Caco-2 (cell line): Measurements from ENCODE around the gene RPL39L. TPM values are rescaled to one million over a fixed set of nuclear protein-coding genes. Genes with fewer than 3 reads are reported as not detected.
"Not testable (repeated sequence)": the region's sequence is repeated elsewhere in the genome, so short reads cannot be mapped to it uniquely, and the experiment has no call there.

Experiments used
- BruUV-seq: library from RNA; stranded (reverse); fragments of 400-500 nt; replicated peaks from 2 replicates; lab custom pipeline; 2021; lab: Mats Ljungman, UMichigan
- CTCF ChIA-PET: fragments of 300-600 bp; sonication (Branson Sonifier 250); formaldehyde crosslinking; loops from one replicate; lab custom pipeline; 2022; ENCODE audit warnings: antibody characterized with exemption; lab: Charles Lee
- POLR2A ChIA-PET: fragments of 300-600 bp; sonication (Branson Sonifier 250); formaldehyde crosslinking; loops from one replicate; lab custom pipeline; 2022; ENCODE audit warnings: antibody characterized with exemption; lab: Charles Lee
- DNase-seq, 2 experiments: peaks; one replicate each; pipeline versions ENCODE4 v3.0.0 to v3.0.0-alpha.2; 2020 to 2022
- H3K27me3 ChIP-seq: replicated peaks from 2 replicates; pipeline ENCODE4 v1.6.0; 2011; ENCODE audit warnings: low read length; ENCODE audit not compliant: control insufficient read depth, insufficient read depth
- H3K36me3 ChIP-seq: 2 replicates; pipeline ENCODE4 v1.5.1; 2011; ENCODE audit warnings: low read length; ENCODE audit not compliant: control insufficient read depth, insufficient read depth
- H3K4me1 ChIP-seq: fragments of 250-450 bp; sonication (Bioruptor Pico); 2 replicates; pipeline ENCODE4 v1.5.1; 2020; ENCODE audit warnings: mild to moderate bottlenecking
- H3K4me3 ChIP-seq: 2 replicates; pipeline ENCODE4 v1.5.1; 2011; ENCODE audit warnings: low read depth, mild to moderate bottlenecking, control low read depth, low read length
- H3K9me3 ChIP-seq: fragments of 250-450 bp; sonication (Bioruptor Pico); 2 replicates; pipeline ENCODE4 v1.5.1; 2020; ENCODE audit warnings: mild to moderate bottlenecking, moderate library complexity
- H3K27ac Mint-ChIP-seq: one replicate; pipeline ENCODE4 v1.8.0; 2022; ENCODE audit warnings: mixed read lengths; ENCODE audit not compliant: unreplicated experiment
- H3K27me3 Mint-ChIP-seq: one replicate; pipeline ENCODE4 v1.8.0; 2022; ENCODE audit warnings: mixed read lengths; ENCODE audit not compliant: insufficient read depth, unreplicated experiment
- H3K36me3 Mint-ChIP-seq: one replicate; pipeline ENCODE4 v1.8.0; 2022; ENCODE audit warnings: mild to moderate bottlenecking, mixed read lengths; ENCODE audit not compliant: insufficient read depth, unreplicated experiment
- H3K4me1 Mint-ChIP-seq: one replicate; pipeline ENCODE4 v1.8.0; 2022; ENCODE audit warnings: low read depth, mixed read lengths; ENCODE audit not compliant: unreplicated experiment
- H3K4me3 Mint-ChIP-seq: one replicate; pipeline ENCODE4 v1.8.0; 2022; ENCODE audit warnings: mild to moderate bottlenecking, moderate library complexity, mixed read lengths; ENCODE audit not compliant: unreplicated experiment
- H3K9me3 Mint-ChIP-seq: one replicate; pipeline ENCODE4 v1.8.0; 2022; ENCODE audit warnings: mixed read lengths; ENCODE audit not compliant: unreplicated experiment
- CTCF ChIP-seq, 2 experiments: fragments of 200-600 bp in 1 of 2; IDR thresholded peaks; 1 replicate in 1 of 2; 2 replicates in 1 of 2; pipeline versions ENCODE4 v1.5.1 to v1.8.0; 2011 to 2022; ENCODE audit warnings: antibody characterized with exemption in 1 of 2, control low read depth in 1 of 2, inconsistent platforms in 1 of 2, low read depth in 1 of 2, low read length in 1 of 2, mild to moderate bottlenecking in 1 of 2, moderate library complexity in 1 of 2; ENCODE audit not compliant: insufficient read depth in 1 of 2, severe bottlenecking in 1 of 2, unreplicated experiment in 1 of 2
- intact Hi-C: fragments of 100-400 bp; cut with micrococcal nuclease; formaldehyde crosslinking; loops from one replicate; pipeline ENCODE4 v1.10.0; 2022; ENCODE audit not compliant: unreplicated experiment
- total RNA-seq: library from RNA; stranded (reverse); gene quantifications from 2 replicates; pipeline ENCODE4 v1.2.3, GENCODE V29; 2022

The RPL39L gene
- total RNA-seq, 1 experiment from 2014 or later = 1.8 TPM

DNA sequence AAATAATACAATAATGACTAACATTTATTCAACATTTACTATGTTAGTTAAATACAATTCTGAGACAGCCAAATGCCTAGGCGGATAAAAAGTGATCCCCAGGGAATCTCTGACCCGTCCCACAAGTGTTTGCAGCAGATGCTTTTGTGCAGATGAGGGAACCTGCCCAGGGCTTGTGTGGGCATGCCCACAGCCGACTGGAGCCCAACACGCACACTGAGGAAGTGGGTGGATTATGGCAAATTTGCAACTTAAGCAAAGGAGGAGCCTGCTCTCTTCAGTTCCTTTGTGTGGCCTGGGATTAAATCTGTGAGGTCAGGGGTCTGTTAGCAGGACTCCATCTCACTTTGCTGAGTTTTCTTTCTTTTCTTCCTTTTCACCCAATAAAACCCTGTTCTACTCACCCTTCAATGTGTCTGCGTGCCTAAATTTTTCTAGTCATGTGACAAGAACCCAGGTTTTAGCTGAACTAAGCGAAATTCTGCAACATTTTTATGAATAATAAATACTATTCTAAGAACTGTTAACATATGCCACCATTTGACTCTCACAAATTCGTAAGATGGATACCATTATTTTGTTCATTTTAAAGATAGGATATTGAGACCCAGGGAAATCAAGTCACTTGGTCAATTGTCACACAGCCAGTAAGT is 44.0 kb upstream of the RPL39L start:
- ChIA-PET POLR2A (no interaction called here), CTCF (no interaction called here)
- no peaks in the 10 kb centered on the region for H3K9me3 Mint-ChIP-seq
- peaks cover 27% of the 10 kb centered on the region for H3K4me1 ChIP-seq
- H3K27me3 Mint-ChIP-seq = no peaks in the 10 kb centered on the region
- H3K4me1 Mint-ChIP-seq = peaks cover 12% of the 10 kb centered on the region
- DNase-seq = no peak
- H3K4me3 Mint-ChIP-seq = no peak overlapping the region
- H3K4me3 ChIP-seq = no peak overlapping the region
- BruUV-seq = no TSS peak
- intact Hi-C loops = no loop called here
- H3K27ac Mint-ChIP-seq = no peak overlapping the region
- H3K9me3 ChIP-seq = no peaks in the 10 kb centered on the region
- no peak for TF ChIP-seq CTCF (IDR thresholded peaks at IDR 0.05; ENCODE audit: insufficient read depth in 1 of 2, low read depth in 1 of 2, low read length in 1 of 2, severe bottlenecking in 1 of 2, unreplicated experiment in 1 of 2)
- H3K36me3 Mint-ChIP-seq = no peaks in the 10 kb centered on the region
- H3K27me3 ChIP-seq = no peaks in the 10 kb centered on the region
- H3K36me3 ChIP-seq = no peaks in the 10 kb centered on the region

GRCh38 chr3:187181454-187182170 is 42.3 kb upstream of the RPL39L start:
- Histone ChIP-seq H3K9me3 (no peaks in the 10 kb centered on the region), H3K4me1 (peaks cover 17% of the 10 kb centered on the region), H3K36me3 (no peaks in the 10 kb centered on the region), H3K4me3 (no peak overlapping the region), H3K27me3 (no peaks in the 10 kb centered on the region)
- intact Hi-C loops = no loop called here
- POLR2A ChIA-PET = no interaction called here
- Mint-ChIP-seq H3K27me3 (no peaks in the 10 kb centered on the region), H3K36me3 (no peaks in the 10 kb centered on the region), H3K9me3 (no peaks in the 10 kb centered on the region), H3K27ac (no peak overlapping the region), H3K4me1 (peaks cover 6% of the 10 kb centered on the region), H3K4me3 (no peak overlapping the region)
- no peak for TF ChIP-seq CTCF (IDR thresholded peaks at IDR 0.05; ENCODE audit: insufficient read depth in 1 of 2, low read depth in 1 of 2, low read length in 1 of 2, severe bottlenecking in 1 of 2, unreplicated experiment in 1 of 2)
- no peak for DNase-seq
- CTCF ChIA-PET = no interaction called here
- no TSS peak for BruUV-seq

DNA sequence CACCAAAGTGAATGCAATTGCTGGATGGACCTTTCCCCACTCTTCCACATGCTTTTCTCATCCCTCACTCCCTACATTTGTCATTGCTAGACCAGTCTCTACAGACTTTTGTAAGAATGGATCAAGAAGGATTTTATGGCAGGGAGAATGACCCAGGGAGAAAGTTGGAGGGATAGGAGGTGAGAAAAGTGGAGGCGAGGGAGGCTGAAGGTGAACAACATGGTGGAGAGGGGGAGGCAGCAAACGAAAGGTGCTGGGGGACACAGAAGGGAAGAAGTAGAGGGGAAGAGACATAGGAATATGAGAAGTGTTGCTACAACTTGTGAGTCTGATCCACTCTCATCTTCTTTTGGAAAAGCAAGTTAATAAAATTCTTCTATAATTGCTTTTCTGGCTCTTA is 33.6 kb upstream of the RPL39L start:
- BruUV-seq = no TSS peak
- H3K27me3 Mint-ChIP-seq = no peaks in the 10 kb centered on the region
- Histone ChIP-seq H3K27me3 (no peaks in the 10 kb centered on the region), H3K36me3 (no peaks in the 10 kb centered on the region), H3K4me3 (no peak overlapping the region), H3K4me1 (peaks cover 15% of the 10 kb centered on the region), H3K9me3 (no peaks in the 10 kb centered on the region)
- peaks cover 20% of the 10 kb centered on the region for H3K4me1 Mint-ChIP-seq
- DNase-seq = no peak
- CTCF ChIA-PET = no interaction called here
- POLR2A ChIA-PET = no interaction called here
- TF ChIP-seq CTCF (IDR thresholded peaks at IDR 0.05; ENCODE audit: insufficient read depth in 1 of 2, low read depth in 1 of 2, low read length in 1 of 2, severe bottlenecking in 1 of 2, unreplicated experiment in 1 of 2) = no peak
- intact Hi-C loops = no loop called here
- no peak overlapping the region for H3K27ac Mint-ChIP-seq
- no peak overlapping the region for H3K4me3 Mint-ChIP-seq
- no peaks in the 10 kb centered on the region for H3K9me3 Mint-ChIP-seq
- no peaks in the 10 kb centered on the region for H3K36me3 Mint-ChIP-seq

GRCh38 chr3:187170911-187171310 is 31.6 kb upstream of the RPL39L start:
- H3K36me3 ChIP-seq, DNase-seq, H3K36me3 Mint-ChIP-seq, H3K4me3 ChIP-seq, H3K9me3 ChIP-seq, intact Hi-C loops, H3K27me3 Mint-ChIP-seq, H3K27me3 ChIP-seq, H3K4me3 Mint-ChIP-seq, POLR2A ChIA-PET, BruUV-seq, H3K9me3 Mint-ChIP-seq, H3K27ac Mint-ChIP-seq: not testable (repeated sequence)
- H3K4me1 Mint-ChIP-seq = peaks cover 17% of the 10 kb centered on the region
- CTCF ChIA-PET = interaction anchor here (0.6 kb wide), 1 partner anchor 509 kb away, joined by 3 read pairs; no protein-coding TSS in a partner anchor
- H3K4me1 ChIP-seq = peaks cover 15% of the 10 kb centered on the region
